Ovary (tissue), 3 donors: Measurements from ENCODE around the gene TMEM123.

Source experiments
- CTCF ChIP-seq, 3 donors: fragments of 450-650 bp in 2 of 3; fragments of 200-600 bp in 1 of 3; IDR thresholded peaks; one replicate each; pipeline versions ENCODE4 v1.5.1 to v1.8.0; 2016 to 2022; ENCODE audit warnings: antibody characterized with exemption in 3 of 3, mild to moderate bottlenecking in 1 of 3
- POLR2A ChIP-seq: fragments of 450-650 bp; IDR thresholded peaks from one replicate; pipeline ENCODE4 v1.6.1; 2017; ENCODE audit warnings: antibody characterized with exemption, mild to moderate bottlenecking, moderate library complexity
- donor health status: DM: no; HTN: no; CAD: no.

- TF ChIP-seq CTCF (IDR thresholded peaks at IDR 0.05) (no peak), POLR2A (no peak)
Measured at GRCh38 chr11:102476812-102477211, 24.2 kb upstream of the TMEM123 start.
